Activated CD8-positive, alpha-beta memory T cell treated with anti-CD3 and anti-CD28 coated beads for 1 hour (primary cell): ENCODE data around the gene POLR3C.

Experiments
- DNase-seq, 2 donors: peaks; one replicate each; pipeline ENCODE4 v3.0.0-alpha.2; 2020; ENCODE audit warnings: low read depth in 1 of 2; ENCODE audit errors: extremely low read depth in 1 of 2

Gene POLR3C

GRCh38 chr1:145863282-145864018, 39.5 kb downstream of the POLR3C start:
- DNase-seq, result no peak

GRCh38 chr1:145868232-145868631, 44.2 kb downstream of the POLR3C start:
- DNase-seq, result no peak

- DNase-seq, result peak in 1 of 2 donors; percentile 20
Measured at GRCh38 chr1:145871994-145872924, 48.3 kb downstream of the POLR3C start.

GRCh38 chr1:145874646-145875045, 50.6 kb downstream of the POLR3C start:
- no peak for DNase-seq

- no peak for DNase-seq
Measured at GRCh38 chr1:145877923-145878486, 54.0 kb downstream of the POLR3C start.

GRCh38 chr1:145878724-145879123, 54.7 kb downstream of the POLR3C start:
- DNase-seq, result no peak

- no peak for DNase-seq
Measured at GRCh38 chr1:145879775-145880174, 55.8 kb downstream of the POLR3C start.

GRCh38 chr1:145884675-145885074, 60.7 kb downstream of the POLR3C start:
- DNase-seq, result no peak

GRCh38 chr1:145885738-145886287, 61.8 kb downstream of the POLR3C start, which contains the start of gene ANKRD35:
Gene ANKRD35 (minus strand): TSS chr1:145885866. CDS start chr1:145885758, 108 bp downstream.
- DNase-seq, result peak; percentile 74 to 81

- no peak for DNase-seq
Measured at GRCh38 chr1:145886390-145886789, 62.4 kb downstream of the POLR3C start.

GRCh38 chr1:145886816-145887215, 62.8 kb downstream of the POLR3C start:
- DNase-seq, result no peak

GRCh38 chr1:145887631-145888030, 63.6 kb downstream of the POLR3C start:
- no peak for DNase-seq

GRCh38 chr1:145889722-145890121, 65.7 kb downstream of the POLR3C start:
- no peak for DNase-seq

GRCh38 chr1:145891143-145891542, 67.1 kb downstream of the POLR3C start:
- DNase-seq, result no peak

GRCh38 chr1:145891587-145892485, 67.8 kb downstream of the POLR3C start:
- peak in 1 of 2 donors; percentile 17 for DNase-seq

GRCh38 chr1:145892486-145893087, 68.6 kb downstream of the POLR3C start:
- no peak for DNase-seq

GRCh38 chr1:145893306-145894055, 69.5 kb downstream of the POLR3C start:
- no peak for DNase-seq
